Measurements from ENCODE around the gene ELK4. TPM values are rescaled to one million over a fixed set of nuclear protein-coding genes. Genes with fewer than 3 reads are reported as not detected.

ELK4 gene
- total and polyA plus RNA-seq, 2 of the 13 experiments (the other 11 are each of a cell fraction or from before 2014, with no cell fraction given): 8.3 to 13.1 TPM

GRCh38 chr1:205589046-205589445 lies 42.8 kb downstream of the ELK4 start:
- FAIRE-seq (no peak), DNase-seq (ENCODE audit: low spot score) (no peak), ATAC-seq (no peak)
- in situ Hi-C loops (cut with HindIII; ENCODE audit: extremely low pct_ligation_motif_present, low pct_unique_long_range_greater_than_20kb): no loop called here
- intact Hi-C loops (cut with micrococcal nuclease; ENCODE audit: unreplicated experiment): no loop called here
- no peak overlapping the region for H3K4me3 ChIP-seq (replicated peaks in 1 of 3; ENCODE audit: insufficient read depth in 1 of 3, low read depth in 2 of 3, low read length in 3 of 3)
- 0 out of 5 replicates have a peak, but pooled peaks cover 0 to 7% of the 10 kb centered on the region in 2 experiments for H3K27me3 ChIP-seq (ENCODE audit: control insufficient read depth in 1 of 2, insufficient read depth in 2 of 2, low read length in 2 of 2)
- no peaks in the 10 kb centered on the region for H4K20me1 ChIP-seq (ENCODE audit: insufficient read depth, low read length)
- H3K79me2 ChIP-seq (ENCODE audit: insufficient read depth, low read length): no peaks in the 10 kb centered on the region
- no peak for TF ChIP-seq NR2F1 (CRISPR knock-in tag; IDR thresholded peaks at IDR 0.05)
- no peak for TF ChIP-seq REL (CRISPR knock-in tag; conservative IDR thresholded peaks at IDR 0.05)
- TF ChIP-seq ZFP36L2 (CRISPR knock-in tag; IDR thresholded peaks at IDR 0.05): no peak
- no peak for TF ChIP-seq ATF6 (CRISPR knock-in tag; conservative IDR thresholded peaks at IDR 0.05)
- TF ChIP-seq TERF1 (CRISPR knock-in tag; IDR thresholded peaks at IDR 0.05): no peak
- TF ChIP-seq KLF13 (CRISPR knock-in tag; IDR thresholded peaks at IDR 0.05): no peak
- no peak for TF ChIP-seq KAT8 (CRISPR knock-in tag; IDR thresholded peaks at IDR 0.05)
- TF ChIP-seq ZNF781 (CRISPR knock-in tag; IDR thresholded peaks at IDR 0.05; ENCODE audit: borderline replicate concordance, not compliant biosample characterization): no peak
- no peak overlapping the region for H3K4me2 ChIP-seq (ENCODE audit: low read depth, low read length)
- BruUV-seq (replicated peaks): no TSS peak
- 47% methylated on average over 7 of the region's 7 CpGs for WGBS (ENCODE audit: low lambda C conversion rate)
- H2AFZ ChIP-seq (ENCODE audit: low read length): no peak overlapping the region
- H3K27ac ChIP-seq (ENCODE audit: extremely low read length, insufficient read depth, low read length): no peak overlapping the region
- POLR2A ChIA-PET: interaction anchor here (2.0 kb wide), 1 partner anchor 42 kb away, joined by 10 read pairs; the partner anchor contains the start of gene ELK4
- peaks cover 47% of the 10 kb centered on the region for H3K4me1 ChIP-seq (ENCODE audit: insufficient read depth, low read length)
- H3K36me3 ChIP-seq (replicated peaks in 1 of 2; ENCODE audit: control insufficient read depth in 1 of 2, insufficient read depth in 2 of 2, low read length in 2 of 2): no peaks in the 10 kb centered on the region
- no peaks in the 10 kb centered on the region for H3K9me3 ChIP-seq (ENCODE audit: low read length)
- CTCF ChIA-PET (ENCODE audit: low intra/inter-chr PET ratio, low total read pairs): interaction anchor here (5.1 kb wide), 1 partner anchor 68 kb away, joined by 99 read pairs; no protein-coding TSS in a partner anchor
- H3K9ac ChIP-seq (ENCODE audit: insufficient read depth, low read depth, low read length): no peak overlapping the region
